Right renal pelvis (tissue), 4 donors: ENCODE data around the gene MARCHF3. TPM values are rescaled to one million over a fixed set of nuclear protein-coding genes. Genes with fewer than 3 reads are reported as not detected.

Experiments used
- DNase-seq, 4 donors: peaks; one replicate each; pipeline ENCODE4 v3.0.0-alpha.2; 2013; ENCODE audit warnings: low read depth in 4 of 4, low spot score in 3 of 4, missing footprints in 1 of 4
- polyA plus RNA-seq, 4 donors: library from polyadenylated mRNA; unstranded; fragments of 120-200 nt; gene quantifications; one replicate each; pipeline ENCODE4 v1.2.1, GENCODE V29; 2013; ENCODE audit not compliant: insufficient read length in 4 of 4

Gene MARCHF3
- polyA plus RNA-seq, 4 donors = 6.1 to 8.5 (median 7.7) TPM

GRCh38 chr5:126826619-126827215, 203.6 kb downstream of the MARCHF3 start:
- DNase-seq = no peak

GRCh38 chr5:126819253-126819652, 211.1 kb downstream of the MARCHF3 start:
- DNase-seq = no peak

- no peak for DNase-seq
Measured at GRCh38 chr5:126818736-126819135, 211.6 kb downstream of the MARCHF3 start.

Other genes starting within 250 kb of the MARCHF3 start
- 10 to 100 TPM; 11.0 to 15.8 (median 13.9) TPM for gene C5orf63, start 42.9 kb upstream of the MARCHF3 start, polyA plus RNA-seq